HepG2 (cell line): ENCODE measurements around the gene INAFM2. TPM values are rescaled to one million over a fixed set of nuclear protein-coding genes. Genes with fewer than 3 reads are reported as not detected.
A peak's percentile ranks its signal among the peaks of the same experiment; 100 is the strongest.

Experiments
- POGZ ChIP-seq: sonication (generic); formaldehyde crosslinking; IDR thresholded peaks from 2 replicates; pipeline ENCODE4 v1.4.0; 2020; ENCODE audit warnings: mild to moderate bottlenecking, missing genetic modification reagents
- PTBP1 ChIP-seq: fragments of 200-400 bp; formaldehyde crosslinking; IDR thresholded peaks from 2 replicates; pipeline ENCODE4 v1.6.1; 2018; ENCODE audit warnings: low read length, low read depth; ENCODE audit not compliant: poor library complexity, severe bottlenecking
- SETDB1 ChIP-seq: sonication (generic); formaldehyde crosslinking; IDR thresholded peaks from 2 replicates; pipeline ENCODE4 v1.5.1; 2020; ENCODE audit warnings: missing genetic modification reagents, mild to moderate bottlenecking, borderline replicate concordance
- ZBTB1 ChIP-seq: sonication (generic); formaldehyde crosslinking; IDR thresholded peaks from 2 replicates; pipeline ENCODE4 v1.4.0; 2020; ENCODE audit warnings: missing genetic modification reagents, borderline replicate concordance
- ZC3H4 ChIP-seq: sonication (generic); formaldehyde crosslinking; IDR thresholded peaks from 2 replicates; pipeline ENCODE4 v1.4.0; 2020; ENCODE audit warnings: missing genetic modification reagents, borderline replicate concordance
- ZNF224 ChIP-seq: sonication (generic); formaldehyde crosslinking; IDR thresholded peaks from 2 replicates; pipeline ENCODE4 v1.5.0; 2020; ENCODE audit warnings: mild to moderate bottlenecking, missing genetic modification reagents
- ZNF24 ChIP-seq: fragments of 450-650 bp; IDR thresholded peaks from 2 replicates; pipeline ENCODE4 v1.6.1; 2017; ENCODE audit warnings: antibody characterized with exemption, mild to moderate bottlenecking
- ZNF607 ChIP-seq: sonication (generic); formaldehyde crosslinking; IDR thresholded peaks from 2 replicates; pipeline ENCODE4 v1.5.1; 2020; ENCODE audit warnings: missing genetic modification reagents, mild to moderate bottlenecking, borderline replicate concordance
- polyA plus RNA-seq, 8 experiments: library from polyadenylated mRNA; depleted of rRNA in 3 of 8; stranded (reverse) in 7 of 8; unstranded in 1 of 8; fragments of >200 nt; fragmentation: Illumina TruSeq in 4 of 8; extraction: Trizol in 4 of 8; gene quantifications; 2 replicates each; pipeline versions ENCODE4 v1.2.1 to v1.2.3, GENCODE V29; 2011 to 2016; ENCODE audit warnings: low read depth in 4 of 8, missing spikeins in 1 of 8, mixed read lengths in 1 of 8; ENCODE audit not compliant: insufficient read depth in 1 of 8
- total RNA-seq, 5 experiments: library from RNA; depleted of rRNA; stranded (reverse); fragments of >200 nt; fragmentation: Illumina TruSeq; extraction: Trizol; gene quantifications; 2 replicates each; pipeline ENCODE4 v1.2.3, GENCODE V29; 2016; ENCODE audit warnings: low read depth in 1 of 5
- TF ChIP-seq, protein P1 (sequence below): sonication (generic); formaldehyde crosslinking; IDR thresholded peaks from 2 replicates; pipeline ENCODE4 v1.4.0; 2020; ENCODE audit warnings: missing genetic modification reagents, borderline replicate concordance
- TF ChIP-seq, protein P2 (sequence below): sonication (generic); formaldehyde crosslinking; IDR thresholded peaks from 2 replicates; pipeline ENCODE4 v1.5.0; 2020; ENCODE audit warnings: missing genetic modification reagents
- TF ChIP-seq, protein P3 (sequence below): fragments of 450-650 bp; IDR thresholded peaks from 2 replicates; pipeline ENCODE4 v1.6.1; 2017; ENCODE audit warnings: mild to moderate bottlenecking
- TF ChIP-seq, protein P4 (sequence below): sonication (generic); formaldehyde crosslinking; IDR thresholded peaks from 2 replicates; pipeline ENCODE4 v1.9.0; 2021; ENCODE audit warnings: missing genetic modification reagents, mild to moderate bottlenecking, borderline replicate concordance
- TF ChIP-seq, protein P5 (sequence below): sonication (generic); formaldehyde crosslinking; IDR thresholded peaks from 2 replicates; pipeline ENCODE4 v1.5.1; 2020; ENCODE audit warnings: missing genetic modification reagents, mild to moderate bottlenecking, borderline replicate concordance
- TF ChIP-seq, protein P6 (sequence below): sonication (generic); formaldehyde crosslinking; IDR thresholded peaks from 2 replicates; pipeline ENCODE4 v1.5.1; 2020; ENCODE audit warnings: mild to moderate bottlenecking, moderate library complexity, missing genetic modification reagents

INAFM2 gene
- total and polyA plus RNA-seq, 2 of the 13 experiments (the other 11 are each of a cell fraction or from before 2014, with no cell fraction given) = 5.5 to 6.5 TPM

DNA sequence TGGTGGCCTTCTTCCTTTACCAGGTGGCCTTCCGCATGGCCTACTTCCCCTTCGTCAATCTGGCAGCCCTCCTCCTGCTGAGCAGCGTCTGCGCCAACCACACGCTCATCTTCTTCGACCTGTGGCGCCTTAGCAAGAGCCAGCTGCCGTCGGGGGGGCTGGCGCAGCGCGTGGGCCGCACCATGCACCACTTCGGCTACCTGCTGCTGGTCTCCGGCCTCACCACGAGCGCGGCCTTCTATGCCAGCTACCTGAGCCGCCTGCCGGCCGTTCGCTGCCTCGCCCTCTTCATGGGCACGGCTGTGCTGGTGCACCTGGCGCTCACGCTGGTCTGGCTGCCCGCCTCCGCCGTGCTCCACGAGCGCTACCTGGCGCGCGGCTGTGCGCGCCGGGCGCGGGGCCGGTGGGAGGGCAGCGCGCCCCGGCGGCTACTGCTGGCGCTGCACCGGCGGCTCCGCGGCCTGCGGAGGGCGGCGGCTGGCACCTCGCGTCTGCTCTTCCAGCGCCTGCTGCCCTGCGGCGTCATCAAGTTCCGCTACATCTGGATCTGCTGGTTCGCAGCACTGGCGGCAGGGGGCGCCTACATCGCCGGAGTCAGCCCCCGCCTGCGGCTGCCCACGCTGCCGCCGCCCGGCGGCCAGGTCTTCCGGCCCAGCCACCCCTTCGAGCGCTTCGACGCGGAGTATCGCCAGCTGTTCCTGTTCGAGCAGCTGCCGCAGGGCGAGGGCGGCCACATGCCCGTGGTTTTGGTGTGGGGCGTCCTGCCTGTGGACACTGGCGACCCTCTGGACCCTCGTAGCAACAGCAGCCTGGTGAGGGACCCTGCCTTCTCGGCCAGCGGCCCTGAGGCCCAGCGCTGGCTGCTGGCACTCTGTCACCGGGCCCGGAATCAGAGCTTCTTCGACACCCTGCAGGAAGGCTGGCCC lies 44.5 kb downstream of the INAFM2 start (continued):
- TF ChIP-seq, protein P1, sequence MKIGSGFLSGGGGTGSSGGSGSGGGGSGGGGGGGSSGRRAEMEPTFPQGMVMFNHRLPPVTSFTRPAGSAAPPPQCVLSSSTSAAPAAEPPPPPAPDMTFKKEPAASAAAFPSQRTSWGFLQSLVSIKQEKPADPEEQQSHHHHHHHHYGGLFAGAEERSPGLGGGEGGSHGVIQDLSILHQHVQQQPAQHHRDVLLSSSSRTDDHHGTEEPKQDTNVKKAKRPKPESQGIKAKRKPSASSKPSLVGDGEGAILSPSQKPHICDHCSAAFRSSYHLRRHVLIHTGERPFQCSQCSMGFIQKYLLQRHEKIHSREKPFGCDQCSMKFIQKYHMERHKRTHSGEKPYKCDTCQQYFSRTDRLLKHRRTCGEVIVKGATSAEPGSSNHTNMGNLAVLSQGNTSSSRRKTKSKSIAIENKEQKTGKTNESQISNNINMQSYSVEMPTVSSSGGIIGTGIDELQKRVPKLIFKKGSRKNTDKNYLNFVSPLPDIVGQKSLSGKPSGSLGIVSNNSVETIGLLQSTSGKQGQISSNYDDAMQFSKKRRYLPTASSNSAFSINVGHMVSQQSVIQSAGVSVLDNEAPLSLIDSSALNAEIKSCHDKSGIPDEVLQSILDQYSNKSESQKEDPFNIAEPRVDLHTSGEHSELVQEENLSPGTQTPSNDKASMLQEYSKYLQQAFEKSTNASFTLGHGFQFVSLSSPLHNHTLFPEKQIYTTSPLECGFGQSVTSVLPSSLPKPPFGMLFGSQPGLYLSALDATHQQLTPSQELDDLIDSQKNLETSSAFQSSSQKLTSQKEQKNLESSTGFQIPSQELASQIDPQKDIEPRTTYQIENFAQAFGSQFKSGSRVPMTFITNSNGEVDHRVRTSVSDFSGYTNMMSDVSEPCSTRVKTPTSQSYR (CRISPR knock-in tag) = peak; percentile 47; the same call in 1 of the 2 replicates
- TF ChIP-seq, protein P2, sequence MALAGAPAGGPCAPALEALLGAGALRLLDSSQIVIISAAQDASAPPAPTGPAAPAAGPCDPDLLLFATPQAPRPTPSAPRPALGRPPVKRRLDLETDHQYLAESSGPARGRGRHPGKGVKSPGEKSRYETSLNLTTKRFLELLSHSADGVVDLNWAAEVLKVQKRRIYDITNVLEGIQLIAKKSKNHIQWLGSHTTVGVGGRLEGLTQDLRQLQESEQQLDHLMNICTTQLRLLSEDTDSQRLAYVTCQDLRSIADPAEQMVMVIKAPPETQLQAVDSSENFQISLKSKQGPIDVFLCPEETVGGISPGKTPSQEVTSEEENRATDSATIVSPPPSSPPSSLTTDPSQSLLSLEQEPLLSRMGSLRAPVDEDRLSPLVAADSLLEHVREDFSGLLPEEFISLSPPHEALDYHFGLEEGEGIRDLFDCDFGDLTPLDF (CRISPR knock-in tag) = peak; percentile 85
- no peak for TF ChIP-seq PTBP1
- no peak for TF ChIP-seq ZBTB1 (CRISPR knock-in tag)
- no peak for TF ChIP-seq ZNF24
- TF ChIP-seq, protein P3, sequence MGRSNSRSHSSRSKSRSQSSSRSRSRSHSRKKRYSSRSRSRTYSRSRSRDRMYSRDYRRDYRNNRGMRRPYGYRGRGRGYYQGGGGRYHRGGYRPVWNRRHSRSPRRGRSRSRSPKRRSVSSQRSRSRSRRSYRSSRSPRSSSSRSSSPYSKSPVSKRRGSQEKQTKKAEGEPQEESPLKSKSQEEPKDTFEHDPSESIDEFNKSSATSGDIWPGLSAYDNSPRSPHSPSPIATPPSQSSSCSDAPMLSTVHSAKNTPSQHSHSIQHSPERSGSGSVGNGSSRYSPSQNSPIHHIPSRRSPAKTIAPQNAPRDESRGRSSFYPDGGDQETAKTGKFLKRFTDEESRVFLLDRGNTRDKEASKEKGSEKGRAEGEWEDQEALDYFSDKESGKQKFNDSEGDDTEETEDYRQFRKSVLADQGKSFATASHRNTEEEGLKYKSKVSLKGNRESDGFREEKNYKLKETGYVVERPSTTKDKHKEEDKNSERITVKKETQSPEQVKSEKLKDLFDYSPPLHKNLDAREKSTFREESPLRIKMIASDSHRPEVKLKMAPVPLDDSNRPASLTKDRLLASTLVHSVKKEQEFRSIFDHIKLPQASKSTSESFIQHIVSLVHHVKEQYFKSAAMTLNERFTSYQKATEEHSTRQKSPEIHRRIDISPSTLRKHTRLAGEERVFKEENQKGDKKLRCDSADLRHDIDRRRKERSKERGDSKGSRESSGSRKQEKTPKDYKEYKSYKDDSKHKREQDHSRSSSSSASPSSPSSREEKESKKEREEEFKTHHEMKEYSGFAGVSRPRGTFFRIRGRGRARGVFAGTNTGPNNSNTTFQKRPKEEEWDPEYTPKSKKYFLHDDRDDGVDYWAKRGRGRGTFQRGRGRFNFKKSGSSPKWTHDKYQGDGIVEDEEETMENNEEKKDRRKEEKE = no peak
- TF ChIP-seq, protein P4, sequence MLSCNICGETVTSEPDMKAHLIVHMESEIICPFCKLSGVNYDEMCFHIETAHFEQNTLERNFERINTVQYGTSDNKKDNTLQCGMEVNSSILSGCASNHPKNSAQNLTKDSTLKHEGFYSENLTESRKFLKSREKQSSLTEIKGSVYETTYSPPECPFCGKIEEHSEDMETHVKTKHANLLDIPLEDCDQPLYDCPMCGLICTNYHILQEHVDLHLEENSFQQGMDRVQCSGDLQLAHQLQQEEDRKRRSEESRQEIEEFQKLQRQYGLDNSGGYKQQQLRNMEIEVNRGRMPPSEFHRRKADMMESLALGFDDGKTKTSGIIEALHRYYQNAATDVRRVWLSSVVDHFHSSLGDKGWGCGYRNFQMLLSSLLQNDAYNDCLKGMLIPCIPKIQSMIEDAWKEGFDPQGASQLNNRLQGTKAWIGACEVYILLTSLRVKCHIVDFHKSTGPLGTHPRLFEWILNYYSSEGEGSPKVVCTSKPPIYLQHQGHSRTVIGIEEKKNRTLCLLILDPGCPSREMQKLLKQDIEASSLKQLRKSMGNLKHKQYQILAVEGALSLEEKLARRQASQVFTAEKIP (CRISPR knock-in tag) = no peak
- TF ChIP-seq, protein P5, sequence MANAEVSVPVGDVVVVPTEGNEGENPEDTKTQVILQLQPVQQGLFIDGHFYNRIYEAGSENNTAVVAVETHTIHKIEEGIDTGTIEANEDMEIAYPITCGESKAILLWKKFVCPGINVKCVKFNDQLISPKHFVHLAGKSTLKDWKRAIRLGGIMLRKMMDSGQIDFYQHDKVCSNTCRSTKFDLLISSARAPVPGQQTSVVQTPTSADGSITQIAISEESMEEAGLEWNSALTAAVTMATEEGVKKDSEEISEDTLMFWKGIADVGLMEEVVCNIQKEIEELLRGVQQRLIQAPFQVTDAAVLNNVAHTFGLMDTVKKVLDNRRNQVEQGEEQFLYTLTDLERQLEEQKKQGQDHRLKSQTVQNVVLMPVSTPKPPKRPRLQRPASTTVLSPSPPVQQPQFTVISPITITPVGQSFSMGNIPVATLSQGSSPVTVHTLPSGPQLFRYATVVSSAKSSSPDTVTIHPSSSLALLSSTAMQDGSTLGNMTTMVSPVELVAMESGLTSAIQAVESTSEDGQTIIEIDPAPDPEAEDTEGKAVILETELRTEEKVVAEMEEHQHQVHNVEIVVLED (CRISPR knock-in tag) = peak; percentile 59; the same call in 1 of the 2 replicates
- TF ChIP-seq ZNF224 (CRISPR knock-in tag) = peak; percentile 88; the same call in 1 of the 2 replicates
- TF ChIP-seq, protein P6, sequence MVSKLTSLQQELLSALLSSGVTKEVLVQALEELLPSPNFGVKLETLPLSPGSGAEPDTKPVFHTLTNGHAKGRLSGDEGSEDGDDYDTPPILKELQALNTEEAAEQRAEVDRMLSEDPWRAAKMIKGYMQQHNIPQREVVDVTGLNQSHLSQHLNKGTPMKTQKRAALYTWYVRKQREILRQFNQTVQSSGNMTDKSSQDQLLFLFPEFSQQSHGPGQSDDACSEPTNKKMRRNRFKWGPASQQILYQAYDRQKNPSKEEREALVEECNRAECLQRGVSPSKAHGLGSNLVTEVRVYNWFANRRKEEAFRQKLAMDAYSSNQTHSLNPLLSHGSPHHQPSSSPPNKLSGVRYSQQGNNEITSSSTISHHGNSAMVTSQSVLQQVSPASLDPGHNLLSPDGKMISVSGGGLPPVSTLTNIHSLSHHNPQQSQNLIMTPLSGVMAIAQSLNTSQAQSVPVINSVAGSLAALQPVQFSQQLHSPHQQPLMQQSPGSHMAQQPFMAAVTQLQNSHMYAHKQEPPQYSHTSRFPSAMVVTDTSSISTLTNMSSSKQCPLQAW (CRISPR knock-in tag) = 0 out of 2 replicates have a peak, but pooled peaks have one; percentile 40
- peak; percentile 96 for TF ChIP-seq ZNF607
- 0 out of 2 replicates have a peak, but pooled peaks have one; percentile 43 for TF ChIP-seq POGZ (CRISPR knock-in tag)
- TF ChIP-seq SETDB1 (CRISPR knock-in tag) = 0 out of 2 replicates have a peak, but pooled peaks have one; percentile 53
- TF ChIP-seq ZC3H4 (CRISPR knock-in tag) = no peak
